ENCODE results near the gene SLC48A1.

Gene SLC48A1

DNA sequence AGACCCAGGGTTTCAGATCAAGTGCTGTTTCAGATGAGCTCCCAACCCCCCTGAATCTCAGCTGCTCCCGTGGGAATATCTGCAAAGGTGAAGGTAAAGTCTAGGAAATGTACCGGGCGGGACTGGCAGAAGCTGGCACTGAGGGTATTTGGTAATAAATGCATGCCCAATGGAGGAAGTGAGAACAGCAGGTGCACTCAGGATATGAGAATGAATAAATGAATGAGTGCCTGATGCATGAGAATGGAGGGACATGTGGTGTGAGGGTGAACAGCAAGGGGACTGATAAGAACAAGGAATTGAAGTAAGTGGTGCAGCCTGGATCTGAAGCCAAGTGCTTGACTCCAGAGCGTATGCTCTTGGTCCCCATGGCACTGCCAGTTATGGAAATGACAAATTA lies 25.9 kb upstream of the SLC48A1 start:
- H3K4me1 Mint-ChIP-seq = peaks cover 12% of the 10 kb centered on the region
- ATAC-seq (replicated peaks; ENCODE audit: extremely low read depth, poor library complexity, severe bottlenecking) (no peak), DNase-seq (ENCODE audit: low spot score in 2 of 2) (no peak)
- H3K4me3 Mint-ChIP-seq = no peak overlapping the region
- H3K27me3 Mint-ChIP-seq = peaks cover 39% of the 10 kb centered on the region
- H3K9me3 Mint-ChIP-seq = no peaks in the 10 kb centered on the region
- no peak overlapping the region for H3K27ac Mint-ChIP-seq (ENCODE audit: low read depth)
- H3K36me3 Mint-ChIP-seq (ENCODE audit: insufficient read depth) = peaks cover 2% of the 10 kb centered on the region

DNA sequence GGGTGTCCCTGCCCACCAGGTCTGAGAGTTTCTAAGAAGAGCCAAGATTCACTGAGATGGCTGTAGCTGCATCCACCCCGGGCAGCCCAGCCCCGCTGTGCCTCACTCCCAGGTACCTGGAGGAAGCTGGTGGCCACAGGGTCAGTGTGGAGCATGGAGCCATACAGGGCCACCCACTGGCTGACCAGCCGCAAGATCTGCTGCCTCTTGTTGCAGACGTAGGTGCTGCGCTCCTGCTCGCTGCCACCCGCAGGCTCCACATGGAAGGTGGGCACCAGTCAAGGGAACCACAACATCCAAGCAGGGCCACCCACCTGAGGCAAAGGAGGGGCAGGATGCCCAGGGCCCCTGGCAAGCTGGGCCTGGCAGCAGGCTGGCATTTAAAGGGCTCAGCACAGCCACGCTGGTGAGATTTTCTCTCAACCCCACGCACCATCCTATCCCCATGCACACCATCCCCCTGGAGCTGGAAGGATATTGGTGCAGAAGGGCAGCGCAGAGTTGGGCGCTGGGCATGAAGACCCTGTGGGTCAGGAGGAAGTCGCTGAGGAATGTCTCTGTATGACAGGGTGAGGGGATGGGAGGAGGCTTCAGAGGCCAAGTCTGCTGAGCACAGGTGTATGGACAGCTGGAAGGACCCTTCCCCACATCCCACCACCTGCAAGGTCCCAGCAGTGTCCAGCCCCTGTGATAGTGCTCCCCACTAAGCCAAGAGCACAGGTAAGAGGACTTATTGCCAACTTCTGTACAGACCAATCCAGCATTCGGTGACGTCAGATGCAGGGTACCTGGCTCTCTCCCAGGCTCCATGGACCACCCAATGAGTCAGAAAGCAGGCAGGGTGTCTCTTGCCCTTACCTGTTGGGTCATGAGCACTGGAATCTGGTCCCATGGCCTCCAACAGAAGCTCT lies 25.2 kb upstream of the SLC48A1 start:
- H3K27ac Mint-ChIP-seq (ENCODE audit: low read depth) = no peak overlapping the region

DNA sequence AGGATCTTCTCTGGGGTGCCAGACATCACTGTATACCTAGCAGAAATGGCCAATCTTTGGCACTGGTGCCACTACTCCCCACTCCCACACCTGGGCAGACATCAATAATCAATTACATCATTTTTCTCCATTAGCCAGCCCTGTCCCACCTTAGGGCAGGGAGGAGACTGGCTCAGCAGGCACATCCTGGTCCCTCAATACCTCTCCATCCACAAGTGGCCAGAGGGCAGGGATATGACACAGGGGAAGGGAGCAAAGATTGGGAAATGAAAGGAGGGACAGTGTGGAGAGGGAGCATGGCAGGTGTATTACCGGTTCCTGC lies 24.6 kb upstream of the SLC48A1 start:
- DNase-seq (ENCODE audit: low spot score in 2 of 2) (no peak), ATAC-seq (replicated peaks; ENCODE audit: extremely low read depth, poor library complexity, severe bottlenecking) (no peak)
- Mint-ChIP-seq H3K4me1 (peaks cover 9% of the 10 kb centered on the region), H3K27me3 (peaks cover 35% of the 10 kb centered on the region), H3K27ac (ENCODE audit: low read depth) (no peak overlapping the region), H3K36me3 (ENCODE audit: insufficient read depth) (peaks cover 2% of the 10 kb centered on the region), H3K4me3 (no peak overlapping the region), H3K9me3 (no peaks in the 10 kb centered on the region)

More for the DNA sequence above, 25.2 kb upstream of the SLC48A1 start:
- peaks cover 2% of the 10 kb centered on the region for H3K36me3 Mint-ChIP-seq (ENCODE audit: insufficient read depth)
- ATAC-seq (replicated peaks; ENCODE audit: extremely low read depth, poor library complexity, severe bottlenecking) (no peak), DNase-seq (ENCODE audit: low spot score in 2 of 2) (no peak)
- H3K9me3 Mint-ChIP-seq = no peaks in the 10 kb centered on the region
- H3K4me1 Mint-ChIP-seq = peaks cover 7% of the 10 kb centered on the region
- H3K4me3 Mint-ChIP-seq = no peak overlapping the region
- H3K27me3 Mint-ChIP-seq = peaks cover 39% of the 10 kb centered on the region

DNA sequence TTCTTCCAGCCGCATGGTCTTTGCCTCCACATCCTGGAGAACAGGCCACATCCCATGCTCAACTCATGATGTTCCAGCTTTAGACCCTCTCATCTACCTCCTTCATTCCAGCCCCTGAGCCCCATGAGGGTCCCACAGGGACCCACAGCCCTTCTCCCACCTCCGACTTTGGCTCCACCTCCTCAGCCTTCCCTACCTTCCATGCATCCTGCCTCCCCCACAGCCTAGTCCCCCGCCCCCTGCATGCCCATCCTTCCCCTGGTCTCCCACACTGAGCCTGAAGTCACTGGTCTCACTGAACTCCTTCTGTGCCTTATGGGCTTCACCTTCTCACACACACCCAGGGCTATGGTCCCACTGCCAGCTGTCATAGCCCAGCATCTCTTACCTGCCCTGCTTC lies 24.1 kb upstream of the SLC48A1 start:
- no peak overlapping the region for H3K27ac Mint-ChIP-seq (ENCODE audit: low read depth)
- H3K4me1 Mint-ChIP-seq = peaks cover 5% of the 10 kb centered on the region
- no peak for DNase-seq (ENCODE audit: low spot score in 2 of 2)
- no peak for ATAC-seq (replicated peaks; ENCODE audit: extremely low read depth, poor library complexity, severe bottlenecking)
- H3K27me3 Mint-ChIP-seq = peaks cover 30% of the 10 kb centered on the region
- peaks cover 2% of the 10 kb centered on the region for H3K36me3 Mint-ChIP-seq (ENCODE audit: insufficient read depth)
- H3K4me3 Mint-ChIP-seq = no peak overlapping the region
- H3K9me3 Mint-ChIP-seq = no peaks in the 10 kb centered on the region

DNA sequence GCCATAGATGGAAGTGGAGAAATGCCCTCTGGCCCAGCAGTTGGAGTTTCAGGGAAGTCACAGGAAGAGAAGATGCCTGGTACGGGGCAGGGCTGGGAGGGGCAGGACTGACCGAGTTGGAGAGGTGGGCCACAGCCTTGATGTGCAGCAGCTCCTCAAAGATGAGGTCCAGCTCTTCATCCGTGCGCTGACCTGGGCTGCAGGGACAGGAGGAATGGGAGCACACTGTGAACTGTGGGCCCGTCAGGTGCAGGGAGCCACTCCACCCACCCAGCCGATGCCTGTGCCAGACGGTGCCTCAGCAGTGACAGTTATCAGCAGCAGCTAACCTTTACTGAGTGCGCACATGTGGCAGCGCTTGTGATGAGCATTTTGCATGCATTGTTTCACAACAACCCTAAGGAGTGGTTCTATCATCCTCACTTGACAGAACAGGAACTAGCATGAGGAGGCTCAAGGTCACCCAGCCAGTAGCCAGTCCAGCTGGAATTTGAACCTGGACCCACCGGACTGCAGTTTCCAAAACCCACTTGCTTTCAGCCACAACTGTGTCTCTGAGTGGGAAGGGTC lies 22.7 kb upstream of the SLC48A1 start:
- Mint-ChIP-seq H3K4me3 (no peak overlapping the region), H3K36me3 (ENCODE audit: insufficient read depth) (no peaks in the 10 kb centered on the region), H3K27me3 (peaks cover 16% of the 10 kb centered on the region), H3K4me1 (peaks cover 7% of the 10 kb centered on the region), H3K27ac (ENCODE audit: low read depth) (no peak overlapping the region), H3K9me3 (no peaks in the 10 kb centered on the region)
- DNase-seq (ENCODE audit: low spot score in 2 of 2) = no peak
- ATAC-seq (replicated peaks; ENCODE audit: extremely low read depth, poor library complexity, severe bottlenecking) = no peak

DNA sequence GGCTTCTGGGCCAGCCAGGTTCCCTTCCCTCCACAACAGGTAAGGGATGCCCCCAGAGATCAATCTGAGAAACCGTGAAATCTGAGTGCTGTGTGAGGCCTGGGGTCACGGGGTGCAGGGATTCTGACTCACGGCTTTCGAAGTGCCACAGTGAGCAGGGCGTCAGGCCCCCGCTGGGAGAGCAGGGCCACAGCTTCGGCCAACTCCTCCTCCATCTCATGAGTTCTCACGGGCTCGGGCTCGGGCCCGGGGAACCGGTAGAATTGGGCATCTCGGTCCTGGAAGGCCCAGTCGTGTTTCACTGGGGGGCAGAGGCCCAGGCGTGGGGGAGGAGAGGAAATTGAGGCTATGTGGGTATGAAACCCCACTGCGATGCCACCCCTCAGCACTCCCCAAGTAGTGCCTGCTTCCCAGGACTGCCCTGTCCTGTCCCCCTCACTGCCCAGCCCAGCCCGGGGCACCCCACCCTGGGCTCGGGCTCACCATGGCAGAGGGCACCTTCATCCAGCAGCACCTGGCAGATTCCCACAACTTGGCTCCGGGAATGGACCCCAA lies 22.0 kb upstream of the SLC48A1 start:
- ATAC-seq (replicated peaks; ENCODE audit: extremely low read depth, poor library complexity, severe bottlenecking) = no peak
- no peaks in the 10 kb centered on the region for H3K9me3 Mint-ChIP-seq
- H3K36me3 Mint-ChIP-seq (ENCODE audit: insufficient read depth) = no peaks in the 10 kb centered on the region
- no peak overlapping the region for H3K27ac Mint-ChIP-seq (ENCODE audit: low read depth)
- H3K4me1 Mint-ChIP-seq = peaks cover 14% of the 10 kb centered on the region
- peaks cover 9% of the 10 kb centered on the region for H3K27me3 Mint-ChIP-seq
- DNase-seq (ENCODE audit: low spot score in 2 of 2) = no peak
- no peak overlapping the region for H3K4me3 Mint-ChIP-seq

DNA sequence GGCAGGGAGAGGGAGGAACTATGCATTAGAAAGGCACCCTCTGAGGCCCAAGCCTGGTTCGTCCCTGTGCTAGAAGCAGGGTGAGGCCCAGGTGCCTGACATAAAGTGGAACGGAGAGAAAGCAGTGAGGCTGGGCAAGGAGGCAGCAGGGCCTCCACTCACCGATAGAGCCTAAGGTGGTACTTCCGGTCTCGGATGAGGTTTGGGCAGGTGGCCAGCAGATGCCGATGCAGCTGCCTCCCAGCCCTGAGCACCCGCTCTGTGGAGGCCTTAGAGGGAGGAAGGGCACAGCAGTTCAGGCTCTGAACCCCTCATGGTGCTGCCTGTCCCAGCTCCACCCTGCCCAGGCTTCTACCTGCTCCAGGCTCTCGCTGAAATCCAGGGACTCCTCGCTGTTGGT lies 21.5 kb upstream of the SLC48A1 start:
- Mint-ChIP-seq H3K27me3 (peaks cover 4% of the 10 kb centered on the region), H3K9me3 (no peaks in the 10 kb centered on the region), H3K36me3 (ENCODE audit: insufficient read depth) (no peaks in the 10 kb centered on the region), H3K27ac (ENCODE audit: low read depth) (no peak overlapping the region), H3K4me1 (peaks cover 18% of the 10 kb centered on the region), H3K4me3 (no peak overlapping the region)
- DNase-seq (ENCODE audit: low spot score in 2 of 2) = no peak
- ATAC-seq (replicated peaks; ENCODE audit: extremely low read depth, poor library complexity, severe bottlenecking) = no peak

DNA sequence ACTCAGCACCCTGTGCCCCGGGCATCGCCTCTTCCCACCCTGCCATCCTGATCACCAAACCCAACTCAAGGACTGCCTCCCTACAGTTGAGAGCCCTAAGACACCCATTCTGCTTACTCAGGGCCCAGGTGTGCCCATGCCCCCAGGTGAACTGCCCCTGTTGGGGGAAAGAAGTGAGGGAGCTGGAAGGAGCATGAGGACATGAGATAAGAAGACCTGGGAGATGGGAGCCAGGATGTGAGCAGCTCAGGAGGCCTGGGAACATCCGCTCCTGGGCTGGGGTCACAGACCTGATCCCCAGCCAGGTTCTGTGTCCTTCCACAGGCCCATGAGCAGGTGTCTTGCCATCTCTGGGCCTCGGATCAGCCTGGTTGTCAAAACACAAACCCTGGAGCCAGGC lies 20.9 kb upstream of the SLC48A1 start:
- Mint-ChIP-seq H3K36me3 (ENCODE audit: insufficient read depth) (no peaks in the 10 kb centered on the region), H3K27me3 (no peaks in the 10 kb centered on the region), H3K27ac (ENCODE audit: low read depth) (no peak overlapping the region), H3K4me1 (peaks cover 18% of the 10 kb centered on the region), H3K4me3 (no peak overlapping the region), H3K9me3 (no peaks in the 10 kb centered on the region)
- DNase-seq (ENCODE audit: low spot score in 2 of 2) (no peak), ATAC-seq (replicated peaks; ENCODE audit: extremely low read depth, poor library complexity, severe bottlenecking) (no peak)

DNA sequence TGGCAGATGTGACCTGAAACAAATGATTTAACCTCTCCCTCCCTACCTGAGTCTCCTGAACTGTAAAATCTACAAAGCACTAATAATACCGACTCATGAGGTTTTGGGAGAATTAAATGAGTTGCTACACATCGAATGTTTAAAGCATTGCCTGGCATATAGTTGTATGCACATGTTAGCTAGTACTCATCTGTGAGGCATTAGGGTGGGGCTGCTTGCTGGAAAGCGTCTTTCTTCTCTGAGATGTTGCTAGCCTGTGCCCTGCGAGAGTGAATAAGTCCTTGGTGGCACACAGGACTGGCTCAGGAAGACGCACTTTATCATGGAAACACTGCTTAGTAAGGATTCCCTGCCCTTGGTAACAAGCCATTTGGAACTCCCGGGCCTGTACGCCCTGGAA lies 20.5 kb upstream of the SLC48A1 start:
- H3K4me3 Mint-ChIP-seq = no peak overlapping the region
- no peak for ATAC-seq (replicated peaks; ENCODE audit: extremely low read depth, poor library complexity, severe bottlenecking)
- H3K9me3 Mint-ChIP-seq = no peaks in the 10 kb centered on the region
- no peak for DNase-seq (ENCODE audit: low spot score in 2 of 2)
- no peaks in the 10 kb centered on the region for H3K27me3 Mint-ChIP-seq
- peaks cover 22% of the 10 kb centered on the region for H3K4me1 Mint-ChIP-seq
- no peak overlapping the region for H3K27ac Mint-ChIP-seq (ENCODE audit: low read depth)
- H3K36me3 Mint-ChIP-seq (ENCODE audit: insufficient read depth) = no peaks in the 10 kb centered on the region

DNA sequence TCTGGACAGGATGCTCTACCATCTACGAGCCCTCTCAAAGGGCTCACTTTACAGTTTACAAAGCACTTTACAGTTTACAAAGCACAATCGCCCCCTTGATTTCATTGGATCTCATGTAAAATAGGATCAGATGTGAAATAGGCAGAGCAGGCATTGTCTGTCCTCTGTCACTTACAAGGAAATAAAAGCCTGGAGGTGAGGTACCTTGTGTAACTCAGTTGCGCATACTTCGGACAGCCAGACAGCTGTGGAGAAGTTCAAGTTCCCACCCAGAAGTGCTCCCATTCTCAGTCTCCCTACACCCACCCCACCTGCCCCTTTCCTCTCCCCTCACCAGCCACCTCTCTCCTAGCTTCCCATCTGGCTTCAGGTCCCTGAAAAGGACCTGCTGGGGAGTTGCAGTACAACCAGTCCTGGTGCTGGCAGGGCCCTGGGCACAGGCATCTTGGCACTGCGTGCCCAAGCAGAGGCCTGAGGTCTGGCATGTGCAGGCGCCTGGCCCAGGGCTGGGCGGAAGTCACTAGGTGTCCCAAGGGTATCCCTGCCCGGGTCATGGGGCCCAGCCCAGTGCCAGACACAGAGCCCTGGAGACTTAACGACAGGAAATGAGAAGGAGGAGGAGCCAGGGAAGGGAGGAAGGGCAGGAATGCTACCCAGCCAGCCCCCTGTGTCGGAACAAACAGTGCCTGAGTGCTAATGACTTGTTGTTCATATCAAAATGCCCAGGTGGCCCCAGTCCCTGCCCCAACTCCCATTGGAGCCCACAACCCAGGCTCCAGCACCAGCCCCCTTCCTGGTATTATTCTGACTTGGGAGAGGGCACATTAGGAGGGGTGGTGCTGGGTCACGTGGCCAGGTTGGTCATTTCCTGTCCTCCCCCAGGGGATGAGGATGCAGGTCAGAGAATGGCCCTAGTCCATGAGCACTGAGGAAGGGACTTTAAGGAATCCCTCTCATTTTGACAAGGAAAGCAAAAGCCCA lies 19.7 kb upstream of the SLC48A1 start:
- no peaks in the 10 kb centered on the region for H3K27me3 Mint-ChIP-seq
- peaks cover 24% of the 10 kb centered on the region for H3K4me1 Mint-ChIP-seq
- no peak for ATAC-seq (replicated peaks; ENCODE audit: extremely low read depth, poor library complexity, severe bottlenecking)
- H3K9me3 Mint-ChIP-seq = no peaks in the 10 kb centered on the region
- DNase-seq (ENCODE audit: low spot score in 2 of 2) = no peak
- H3K36me3 Mint-ChIP-seq (ENCODE audit: insufficient read depth) = no peaks in the 10 kb centered on the region
- H3K27ac Mint-ChIP-seq (ENCODE audit: low read depth) = no peak overlapping the region
- no peak overlapping the region for H3K4me3 Mint-ChIP-seq

DNA sequence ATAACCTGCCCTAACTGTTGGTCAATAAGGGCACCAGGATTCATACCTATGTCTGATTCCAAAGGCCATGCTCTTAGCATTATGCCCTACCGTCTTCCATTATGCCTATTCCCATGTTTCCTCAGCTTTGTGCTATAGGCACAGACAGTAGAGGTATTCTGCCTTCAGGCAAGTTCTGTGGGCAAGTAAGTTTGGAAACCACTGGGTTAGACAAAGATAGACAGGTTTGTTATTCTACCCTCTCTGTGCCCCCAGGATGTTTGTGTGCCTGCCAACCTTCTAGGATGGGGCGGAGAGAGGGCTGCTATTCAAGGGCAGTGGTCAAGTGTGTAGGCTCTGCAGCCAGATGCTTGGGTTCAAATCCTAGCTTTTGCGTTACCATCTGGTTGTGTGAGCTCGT lies 18.9 kb upstream of the SLC48A1 start:
- no peaks in the 10 kb centered on the region for H3K27me3 Mint-ChIP-seq

DNA sequence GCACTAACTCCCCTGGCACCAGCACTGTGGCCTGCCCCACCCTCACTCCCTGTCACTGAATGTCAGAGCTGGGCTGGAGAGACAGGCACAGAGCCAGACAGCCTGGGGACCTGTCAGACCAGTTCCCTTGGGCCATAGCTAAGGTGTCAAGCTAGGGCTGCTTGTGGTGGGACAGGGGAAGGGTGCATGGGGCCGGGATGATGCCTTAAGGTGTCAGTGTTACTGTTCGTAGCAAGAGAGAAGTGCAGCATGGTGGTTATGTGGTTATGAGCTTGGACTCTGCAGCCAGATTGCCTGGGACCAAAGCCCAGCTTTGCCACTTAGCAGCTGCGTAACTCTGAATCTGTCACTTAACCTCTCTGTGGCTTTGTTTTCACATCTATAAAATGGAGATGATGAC lies 18.2 kb upstream of the SLC48A1 start:
- Mint-ChIP-seq H3K27ac (ENCODE audit: low read depth) (no peak overlapping the region), H3K4me3 (no peak overlapping the region), H3K27me3 (no peaks in the 10 kb centered on the region), H3K9me3 (no peaks in the 10 kb centered on the region), H3K4me1 (peaks cover 24% of the 10 kb centered on the region), H3K36me3 (ENCODE audit: insufficient read depth) (peaks cover 2% of the 10 kb centered on the region)
- peak; percentile 37 for ATAC-seq (replicated peaks; ENCODE audit: extremely low read depth, poor library complexity, severe bottlenecking)
- DNase-seq (ENCODE audit: low spot score in 2 of 2) = no peak

More for the DNA sequence above, 18.9 kb upstream of the SLC48A1 start:
- no peaks in the 10 kb centered on the region for H3K9me3 Mint-ChIP-seq
- H3K4me3 Mint-ChIP-seq = no peak overlapping the region
- DNase-seq (ENCODE audit: low spot score in 2 of 2) = no peak
- no peak overlapping the region for H3K27ac Mint-ChIP-seq (ENCODE audit: low read depth)
- no peak for ATAC-seq (replicated peaks; ENCODE audit: extremely low read depth, poor library complexity, severe bottlenecking)
- peaks cover under 1% of the 10 kb centered on the region for H3K36me3 Mint-ChIP-seq (ENCODE audit: insufficient read depth)
- peaks cover 24% of the 10 kb centered on the region for H3K4me1 Mint-ChIP-seq
